ENCODE data around the gene SLC35E4. TPM values are rescaled to one million over a fixed set of nuclear protein-coding genes. Genes with fewer than 3 reads are reported as not detected.

The SLC35E4 gene
- total RNA-seq, 1 experiment from 2014 or later: 2.9 TPM

DNA sequence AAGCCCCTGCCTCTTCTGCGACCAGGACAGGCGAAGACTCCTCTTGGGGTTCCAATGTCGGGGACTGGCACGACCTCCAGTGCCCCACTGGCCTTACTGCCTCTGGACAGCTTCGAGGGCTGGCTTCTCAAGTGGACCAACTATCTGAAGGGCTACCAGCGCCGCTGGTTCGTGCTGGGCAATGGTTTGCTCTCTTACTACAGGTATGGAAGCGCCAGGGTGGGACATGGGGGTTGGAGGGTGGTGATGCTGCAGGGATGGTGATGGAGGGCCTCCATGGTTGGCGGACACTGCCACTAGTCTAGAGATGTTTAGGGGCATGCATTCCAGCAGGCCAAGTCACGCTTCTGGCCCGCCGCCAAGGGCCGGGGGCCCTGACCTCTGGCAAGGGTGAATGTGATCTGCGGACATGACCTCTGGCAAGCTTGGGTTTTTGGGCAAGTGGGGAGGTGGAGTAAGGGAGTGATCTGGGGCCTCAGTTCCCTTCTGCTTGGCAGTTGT, 59.8 kb downstream of the SLC35E4 start:
- BruUV-seq (replicated peaks): no TSS peak
- H3K4me1 Mint-ChIP-seq (ENCODE audit: insufficient read depth, unreplicated experiment): no peaks in the 10 kb centered on the region
- H3K9me3 Mint-ChIP-seq (ENCODE audit: unreplicated experiment): no peaks in the 10 kb centered on the region
- intact Hi-C loops (cut with micrococcal nuclease): no loop called here
- H3K27ac Mint-ChIP-seq (ENCODE audit: low read depth, unreplicated experiment): no peak overlapping the region
- no peak for DNase-seq (ENCODE audit: unreplicated experiment)
- TF ChIP-seq, protein P1, sequence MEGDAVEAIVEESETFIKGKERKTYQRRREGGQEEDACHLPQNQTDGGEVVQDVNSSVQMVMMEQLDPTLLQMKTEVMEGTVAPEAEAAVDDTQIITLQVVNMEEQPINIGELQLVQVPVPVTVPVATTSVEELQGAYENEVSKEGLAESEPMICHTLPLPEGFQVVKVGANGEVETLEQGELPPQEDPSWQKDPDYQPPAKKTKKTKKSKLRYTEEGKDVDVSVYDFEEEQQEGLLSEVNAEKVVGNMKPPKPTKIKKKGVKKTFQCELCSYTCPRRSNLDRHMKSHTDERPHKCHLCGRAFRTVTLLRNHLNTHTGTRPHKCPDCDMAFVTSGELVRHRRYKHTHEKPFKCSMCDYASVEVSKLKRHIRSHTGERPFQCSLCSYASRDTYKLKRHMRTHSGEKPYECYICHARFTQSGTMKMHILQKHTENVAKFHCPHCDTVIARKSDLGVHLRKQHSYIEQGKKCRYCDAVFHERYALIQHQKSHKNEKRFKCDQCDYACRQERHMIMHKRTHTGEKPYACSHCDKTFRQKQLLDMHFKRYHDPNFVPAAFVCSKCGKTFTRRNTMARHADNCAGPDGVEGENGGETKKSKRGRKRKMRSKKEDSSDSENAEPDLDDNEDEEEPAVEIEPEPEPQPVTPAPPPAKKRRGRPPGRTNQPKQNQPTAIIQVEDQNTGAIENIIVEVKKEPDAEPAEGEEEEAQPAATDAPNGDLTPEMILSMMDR (IDR thresholded peaks at IDR 0.05; ENCODE audit: unreplicated experiment): no peak
- ChIA-PET POLR2A (no interaction called here), CTCF (interaction anchor here (0.7 kb wide), 1 partner anchor 53 kb away, joined by 4 read pairs; no protein-coding TSS in a partner anchor)
- peak overlapping the region; percentile 53 for H3K4me3 Mint-ChIP-seq (ENCODE audit: unreplicated experiment)
- no peaks in the 10 kb centered on the region for H3K27me3 Mint-ChIP-seq (ENCODE audit: insufficient read depth, unreplicated experiment)
- peaks cover 5% of the 10 kb centered on the region for H3K36me3 Mint-ChIP-seq (ENCODE audit: insufficient read depth, unreplicated experiment)

DNA sequence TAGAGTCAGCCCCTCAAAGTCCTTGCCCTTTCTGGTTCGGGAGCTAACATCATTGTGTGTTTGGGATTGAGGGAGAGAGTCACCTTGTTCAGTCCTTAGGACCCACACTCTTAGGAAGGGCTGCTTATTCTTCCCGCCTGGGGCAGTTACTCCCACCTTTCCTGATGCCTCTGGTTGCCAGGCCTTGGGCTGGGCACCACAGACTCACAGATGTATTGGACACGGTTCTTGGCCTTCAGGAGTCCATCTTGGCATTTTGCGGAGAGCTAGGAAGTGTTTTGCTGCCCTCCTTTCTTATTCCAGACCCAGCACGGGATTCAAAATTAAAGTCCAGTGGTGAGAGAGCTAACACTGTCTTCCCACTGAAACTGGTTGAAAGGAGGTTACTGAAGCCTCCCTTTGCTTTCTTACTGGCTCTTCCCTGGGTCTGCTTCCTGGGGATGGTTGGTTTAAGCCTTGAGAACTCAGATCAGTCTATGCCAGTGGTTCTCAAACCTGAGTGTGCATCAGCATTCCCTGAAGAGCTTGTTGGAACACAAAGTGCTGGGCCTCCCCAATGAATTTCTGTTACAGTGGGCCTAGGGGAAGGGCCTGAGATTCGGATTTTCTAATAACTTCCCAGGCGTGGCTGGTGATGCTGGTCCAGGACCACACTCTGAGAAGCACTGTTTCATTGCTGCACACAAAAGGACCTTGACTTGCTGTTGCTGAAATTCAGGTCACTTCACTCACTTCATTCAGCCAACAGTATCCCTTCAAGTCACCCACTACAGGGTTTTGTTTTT, 60.5 kb downstream of the SLC35E4 start:
- CTCF ChIA-PET: no interaction called here
- TF ChIP-seq, protein P1 (IDR thresholded peaks at IDR 0.05; ENCODE audit: unreplicated experiment): no peak
- Mint-ChIP-seq H3K4me1 (ENCODE audit: insufficient read depth, unreplicated experiment) (no peaks in the 10 kb centered on the region), H3K36me3 (ENCODE audit: insufficient read depth, unreplicated experiment) (peaks cover 5% of the 10 kb centered on the region), H3K27ac (ENCODE audit: low read depth, unreplicated experiment) (no peak overlapping the region), H3K9me3 (ENCODE audit: unreplicated experiment) (no peaks in the 10 kb centered on the region), H3K27me3 (ENCODE audit: insufficient read depth, unreplicated experiment) (no peaks in the 10 kb centered on the region), H3K4me3 (ENCODE audit: unreplicated experiment) (peak overlapping the region; percentile 53)
- BruUV-seq (replicated peaks): no TSS peak
- intact Hi-C loops (cut with micrococcal nuclease): no loop called here
- no peak for DNase-seq (ENCODE audit: unreplicated experiment)
- POLR2A ChIA-PET: no interaction called here

Other genes starting within 250 kb of the SLC35E4 start
- gene RNF215, start 248.4 kb upstream of the SLC35E4 start, total RNA-seq (2022): 18.4 and 19.6 TPM in 2 replicates
- gene SEC14L2, start 238.8 kb upstream of the SLC35E4 start, total RNA-seq (2022): 20.0 and 29.1 TPM in 2 replicates
- gene MTFP1, start 210.0 kb upstream of the SLC35E4 start, total RNA-seq (2022): 23.2 and 31.6 TPM in 2 replicates
- not detected in 2 replicates for gene SEC14L3, start 163.8 kb upstream of the SLC35E4 start, total RNA-seq (2022)
- not detected in 2 replicates for gene SEC14L4, start 130.1 kb upstream of the SLC35E4 start, total RNA-seq (2022)
- not detected in 2 replicates for gene SEC14L6, start 89.0 kb upstream of the SLC35E4 start, total RNA-seq (2022)
- gene GAL3ST1, start 61.1 kb upstream of the SLC35E4 start, total RNA-seq (2022): not detected in 2 replicates
- 114 and 145 TPM in 2 replicates for gene PES1, start 43.9 kb upstream of the SLC35E4 start, total RNA-seq (2022)
- 1.2 and 1.4 TPM in 2 replicates for gene TCN2, start 28.6 kb upstream of the SLC35E4 start, total RNA-seq (2022)
- gene DUSP18, start 32.1 kb downstream of the SLC35E4 start, total RNA-seq (2022): 5.6 and 6.5 TPM in 2 replicates
- 276 and 338 TPM in 2 replicates for gene OSBP2, start 59.1 kb downstream of the SLC35E4 start, total RNA-seq (2022)